ENCODE data around the gene RCOR1. TPM values are rescaled to one million over a fixed set of nuclear protein-coding genes. Genes with fewer than 3 reads are reported as not detected.

Gene RCOR1
- polyA plus RNA-seq, 2 of the 4 experiments (the other 2 are of a cell fraction), result 17.7 to 24.7 TPM

GRCh38 chr14:102774391-102775153 lies 182.1 kb downstream of the RCOR1 start:
- ATAC-seq, result peak; percentile 51 to 84

GRCh38 chr14:102775855-102776760 lies 183.7 kb downstream of the RCOR1 start:
- peak overlapping the region; percentile 96; the same call in 2 of the 3 replicates for H3K4me3 ChIP-seq
- peaks cover 33% of the 10 kb centered on the region for H3K4me1 ChIP-seq
- ATAC-seq, result peak; percentile 46 to 60
- ChIA-PET CTCF (interaction anchor here (0.7 to 1.6 kb wide), 6 partner anchors 9 to 200 kb away, joined by 3 to 5 read pairs (median 4); no protein-coding TSS in a partner anchor), POLR2A (interaction anchor here (0.7 kb wide), 1 partner anchor 208 kb away, joined by 3 read pairs; no protein-coding TSS in a partner anchor)
- TF ChIP-seq POLR2AphosphoS2 (conservative IDR thresholded peaks at IDR 0.05; ENCODE audit: low read length), result no peak
- peak in 1 of 2 experiments; percentile 75 for DNase-seq (ENCODE audit: low read depth in 1 of 2, low spot score in 1 of 2)
- peak overlapping the region; percentile 74 for H3K4me2 ChIP-seq
- FAIRE-seq, result no peak
- no peaks in the 10 kb centered on the region for H3K9me3 ChIP-seq
- peak overlapping the region; percentile 94 to 95 for H3K27ac ChIP-seq
- WGBS (ENCODE audit: missing lambda C conversion rate), result 81% methylated on average over 18 of the region's 22 CpGs

More at GRCh38 chr14:102774391-102775153, 182.1 kb downstream of the RCOR1 start:
- ChIA-PET CTCF (interaction anchor here (0.6 to 1.7 kb wide), 14 partner anchors 9 to 250 kb away, joined by 3 to 7 read pairs (median 3); no protein-coding TSS in a partner anchor), POLR2A (no interaction called here)
- peaks cover 26% of the 10 kb centered on the region for H3K4me1 ChIP-seq
- peak overlapping the region; percentile 42 for H3K4me2 ChIP-seq
- 49% methylated on average over 10 of the region's 10 CpGs for WGBS (ENCODE audit: missing lambda C conversion rate)
- no peak overlapping the region for H3K4me3 ChIP-seq
- H3K27ac ChIP-seq, result peak overlapping the region in 1 of 2 experiments; percentile 45; a peak in 2 of 6 replicates
- peak; percentile 72 for TF ChIP-seq SMC3 (IDR thresholded peaks at IDR 0.05)
- TF ChIP-seq KDM5A (IDR thresholded peaks at IDR 0.05), result no peak
- TF ChIP-seq CTCF (IDR thresholded peaks at IDR 0.05), result peak; percentile 66
- TF ChIP-seq RFX5 (IDR thresholded peaks at IDR 0.05), result no peak
- TF ChIP-seq RAD21 (conservative IDR thresholded peaks at IDR 0.05 in 1 of 2, IDR thresholded peaks at IDR 0.05 in 1 of 2), result peak; percentile 63
- no peak for TF ChIP-seq EP300 (IDR thresholded peaks at IDR 0.05)
- TF ChIP-seq JUN (IDR thresholded peaks at IDR 0.05), result no peak
- no peaks in the 10 kb centered on the region for H3K9me3 ChIP-seq
- DNase-seq (ENCODE audit: low read depth in 1 of 2, low spot score in 1 of 2) (peak; percentile 81 to 86), FAIRE-seq (no peak)

- POLR2A ChIA-PET, result no interaction called here
- CTCF ChIA-PET, result interaction anchor here (0.9 to 1.6 kb wide), 2 partner anchors 9 to 18 kb away, joined by 4 to 5 read pairs; no protein-coding TSS in a partner anchor
- TF ChIP-seq ESRRA (IDR thresholded peaks at IDR 0.05; ENCODE audit: borderline replicate concordance, low read length) (no peak), JUN (IDR thresholded peaks at IDR 0.05) (peak in 1 of 2 experiments; percentile 33; a peak in 1 of 5 replicates), RARB (CRISPR knock-in tag; IDR thresholded peaks at IDR 0.05) (no peak), POLR2A (IDR thresholded peaks at IDR 0.05; ENCODE audit: low read length) (peak; percentile 23; the same call in 1 of the 2 replicates), HOXB5 (CRISPR knock-in tag; IDR thresholded peaks at IDR 0.05) (0 out of 2 replicates have a peak, but pooled peaks have one; percentile 26), ELK1 (IDR thresholded peaks at IDR 0.05; ENCODE audit: low read depth, low read length) (no peak), MYC (IDR thresholded peaks at IDR 0.05; ENCODE audit: borderline replicate concordance, low read length) (peak; percentile 61; the same call in 1 of the 2 replicates), FOSL2 (IDR thresholded peaks at IDR 0.05) (no peak), FOSL2 (CRISPR knock-in tag; IDR thresholded peaks at IDR 0.05) (0 out of 2 replicates have a peak, but pooled peaks have one; percentile 21)
These were observed 184.6 kb downstream of the RCOR1 start, which contains the start of gene TRAF3 for GRCh38 chr14:102776761-102777710. TRAF3 (plus strand) TSS chr14:102777449; CDS start chr14:102870202, 92,753 bp downstream.

More at GRCh38 chr14:102776761-102777710, 184.6 kb downstream of the RCOR1 start, which contains the start of gene TRAF3:
- H3K9me3 ChIP-seq, result no peaks in the 10 kb centered on the region
- peak within 1 kb of the TSS; percentile 96 for H3K4me3 ChIP-seq
- no peak for FAIRE-seq
- 43% methylated on average over 44 of the region's 163 CpGs for WGBS (ENCODE audit: missing lambda C conversion rate)
- peaks cover 33% of the 10 kb centered on the region for H3K4me1 ChIP-seq
- peak; percentile 23 to 61 for ATAC-seq
- H3K27ac ChIP-seq, result peak within 1 kb of the TSS; percentile 94 to 95
- peak within 1 kb of the TSS; percentile 74 for H3K4me2 ChIP-seq
- peak; percentile 42 to 81 for DNase-seq (ENCODE audit: low read depth in 1 of 2, low spot score in 1 of 2)

Measured in A549 (cell line).